Smooth muscle cell of the brain vasculature (primary cell): Measurements from ENCODE around the gene CEACAM1.
"Not testable (repeated sequence)": the region's sequence is repeated elsewhere in the genome, so short reads cannot be mapped to it uniquely, and the experiment has no call there.

Source experiments
- DNase-seq: peaks from one replicate; pipeline ENCODE4 v3.0.0-alpha.2; 2012; ENCODE audit warnings: low read depth, low spot score

CEACAM1 gene

DNA sequence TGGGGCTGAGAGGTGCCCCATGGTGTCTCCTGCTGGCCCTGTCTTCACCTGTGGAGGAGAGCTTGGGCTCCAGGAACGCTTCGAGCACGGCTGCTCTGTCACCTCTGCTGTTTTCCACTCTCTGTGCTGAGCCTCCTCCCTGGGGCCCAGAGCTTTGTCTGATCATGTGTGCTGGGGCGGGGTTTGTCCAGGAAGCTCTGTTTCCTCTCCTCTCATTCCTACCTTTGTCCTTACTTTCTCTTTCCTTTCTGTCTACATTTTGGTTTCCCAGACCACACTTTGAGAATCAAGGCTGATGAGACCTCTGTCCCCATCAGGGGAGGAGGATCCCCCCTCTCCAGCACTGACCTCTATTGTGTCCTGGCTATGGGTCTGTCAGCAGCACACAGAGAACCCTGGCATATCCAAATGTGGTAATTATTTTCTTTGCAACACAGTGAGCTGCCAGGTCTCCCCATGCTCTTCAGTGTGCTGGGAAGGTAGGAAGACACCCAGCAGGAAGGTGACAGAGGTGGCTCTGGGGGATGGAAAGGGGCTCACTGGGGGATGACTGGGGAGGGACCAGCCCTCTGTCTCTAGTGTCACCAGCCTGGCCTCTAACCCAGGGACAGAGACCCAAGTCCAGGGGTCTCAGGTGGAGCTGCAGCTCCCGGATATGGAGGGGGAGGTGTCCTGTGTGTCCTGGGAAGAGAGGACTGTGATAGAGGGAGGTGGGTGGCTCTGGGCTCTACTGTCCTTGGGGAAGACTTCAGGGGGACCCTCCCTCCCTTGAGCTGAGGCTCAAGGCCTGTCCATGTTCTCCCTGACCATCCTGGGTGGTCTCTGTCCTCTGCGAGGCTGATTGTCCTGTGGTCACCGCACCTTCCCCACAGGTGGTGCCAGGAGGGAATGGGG is at the start of gene CEACAM1:
CEACAM1 (minus strand) TSS at position 128 of the 894 bp plus-strand sequence; CDS start at position 21, 107 bp downstream.
- no peak for DNase-seq

DNA sequence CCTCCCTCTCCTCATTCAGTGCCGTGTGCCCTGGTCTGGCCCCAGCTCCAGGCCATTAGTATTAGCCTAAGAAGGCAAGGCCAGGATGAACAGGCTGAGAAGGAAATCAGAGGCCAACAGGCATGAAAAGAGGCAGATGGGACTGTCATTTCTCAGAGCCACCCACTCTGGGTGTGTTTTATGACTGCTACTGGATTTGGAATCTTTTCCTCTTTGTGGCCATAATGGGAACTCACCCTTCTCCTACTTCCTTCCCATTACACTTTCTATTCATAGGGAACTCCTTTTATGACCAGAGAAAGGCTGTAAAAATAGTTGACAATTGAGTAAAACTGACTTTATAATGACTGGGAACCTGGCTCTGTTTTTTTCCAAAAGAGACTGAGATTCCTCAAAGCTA is 48.7 kb upstream of the CEACAM1 start:
- no peak for DNase-seq

DNA sequence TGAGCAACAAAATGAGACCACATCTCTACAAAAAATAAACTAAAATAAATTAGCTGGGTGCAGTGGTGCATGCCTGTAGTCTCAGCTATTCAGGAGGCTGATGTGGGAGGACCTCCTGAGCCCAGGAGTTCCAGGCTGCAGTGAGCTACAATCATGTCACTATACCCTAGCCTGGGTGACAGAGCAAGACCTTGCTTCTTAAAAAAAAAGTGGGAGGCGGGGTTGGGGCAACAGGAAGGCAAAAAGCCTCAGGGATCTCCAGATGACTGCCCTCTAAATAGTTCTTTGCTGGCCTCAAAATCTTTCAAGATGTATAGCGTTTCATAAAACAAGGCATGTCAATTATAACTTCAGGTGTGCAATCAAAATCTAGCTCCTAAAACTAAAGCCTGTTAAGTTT is 48.0 kb upstream of the CEACAM1 start:
- DNase-seq: no peak

DNA sequence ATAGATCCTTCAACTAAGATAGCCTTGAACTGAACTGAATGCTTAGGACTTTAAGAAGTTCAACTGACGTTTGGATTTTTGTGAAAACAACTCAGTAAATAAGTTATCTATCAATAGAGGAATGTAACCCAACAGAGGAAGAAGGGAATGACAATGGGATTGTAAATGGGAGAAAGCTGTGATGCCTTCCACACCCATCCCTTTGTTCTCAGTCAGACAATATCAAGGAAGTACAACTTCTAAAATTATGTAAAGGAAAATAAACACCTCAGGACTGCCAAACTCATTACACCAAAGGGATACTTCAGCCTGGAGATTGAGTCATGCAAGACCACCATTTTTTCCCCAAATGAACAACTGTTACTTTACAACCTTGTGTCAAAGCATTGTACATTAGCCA is 45.4 kb upstream of the CEACAM1 start:
- no peak for DNase-seq

DNA sequence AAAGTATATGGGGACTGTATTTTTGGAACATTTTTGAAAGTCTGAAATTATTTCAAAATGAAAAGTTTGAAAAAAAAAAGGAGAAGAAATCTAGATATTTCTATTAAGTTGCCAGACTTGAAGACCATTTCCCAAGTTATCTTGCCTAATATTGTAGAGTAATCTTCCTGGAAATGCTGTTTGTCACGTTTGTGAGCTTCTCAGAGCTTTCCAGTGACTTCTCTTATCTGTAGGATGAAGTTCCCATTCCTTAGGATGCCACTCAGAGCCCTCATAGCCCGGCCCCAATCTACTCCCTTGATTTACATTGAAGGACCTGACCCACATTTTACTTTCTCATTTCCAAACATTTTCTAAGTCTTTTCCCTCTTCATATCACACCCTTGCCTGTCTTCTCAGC is 42.8 kb upstream of the CEACAM1 start:
- no peak for DNase-seq

DNA sequence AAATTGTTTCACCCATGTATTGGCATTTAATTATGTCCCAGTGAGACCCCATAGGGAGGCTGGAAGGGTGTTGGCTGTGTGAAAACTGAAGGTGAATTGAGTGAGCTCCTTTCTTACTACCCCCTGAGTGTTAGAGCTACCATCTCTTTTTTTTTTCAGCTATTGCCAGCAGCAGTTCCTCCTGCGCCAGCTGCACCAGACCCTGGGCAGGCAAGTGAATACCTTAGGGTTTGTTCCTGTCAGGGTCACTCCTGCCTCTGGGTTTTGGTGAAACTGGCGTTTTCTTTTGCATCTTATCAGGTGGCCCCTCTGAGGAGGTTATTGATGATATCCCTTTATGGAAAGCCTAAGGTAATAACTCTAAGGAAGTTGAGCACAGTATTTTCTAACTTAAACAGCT is 40.9 kb upstream of the CEACAM1 start:
- no peak for DNase-seq

DNA sequence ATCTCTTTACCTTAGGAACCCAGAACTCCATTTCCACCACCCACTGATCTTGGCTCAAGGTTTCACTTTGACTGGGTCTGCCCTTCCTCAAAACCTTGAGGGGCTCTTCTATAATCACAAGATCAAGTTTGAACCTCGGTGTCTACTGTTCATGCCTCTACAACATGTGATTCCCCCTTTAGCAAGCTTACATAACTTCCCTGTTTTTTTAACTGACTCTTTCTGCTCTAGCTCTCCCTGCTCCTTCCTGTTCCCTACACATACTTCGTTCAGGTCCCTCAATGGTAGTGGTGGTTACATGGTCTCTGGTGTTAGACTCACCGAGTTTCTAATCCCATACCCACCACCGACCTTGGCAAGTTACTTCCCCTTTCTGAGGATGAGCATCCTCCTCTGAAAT is 39.7 kb upstream of the CEACAM1 start:
- no peak for DNase-seq

DNA sequence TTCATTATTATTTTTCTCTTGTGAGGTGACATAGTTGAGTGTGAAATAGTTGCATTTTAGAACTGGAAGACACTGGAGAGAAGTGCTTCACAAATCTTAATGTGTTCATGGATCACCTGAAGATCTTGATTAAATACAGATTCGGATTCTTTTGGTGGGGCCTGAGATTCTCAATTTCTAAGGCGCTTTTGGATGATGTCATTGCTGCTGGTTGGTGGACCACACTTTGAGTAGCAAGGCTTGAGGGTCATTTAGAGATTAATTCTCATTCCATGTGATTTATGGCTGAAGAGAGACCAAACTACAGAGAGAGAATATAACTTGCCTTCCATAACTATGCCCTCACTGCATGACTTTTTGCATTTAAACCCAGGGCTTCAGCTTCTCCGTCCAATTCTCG is 39.3 kb upstream of the CEACAM1 start:
- no peak for DNase-seq

DNA sequence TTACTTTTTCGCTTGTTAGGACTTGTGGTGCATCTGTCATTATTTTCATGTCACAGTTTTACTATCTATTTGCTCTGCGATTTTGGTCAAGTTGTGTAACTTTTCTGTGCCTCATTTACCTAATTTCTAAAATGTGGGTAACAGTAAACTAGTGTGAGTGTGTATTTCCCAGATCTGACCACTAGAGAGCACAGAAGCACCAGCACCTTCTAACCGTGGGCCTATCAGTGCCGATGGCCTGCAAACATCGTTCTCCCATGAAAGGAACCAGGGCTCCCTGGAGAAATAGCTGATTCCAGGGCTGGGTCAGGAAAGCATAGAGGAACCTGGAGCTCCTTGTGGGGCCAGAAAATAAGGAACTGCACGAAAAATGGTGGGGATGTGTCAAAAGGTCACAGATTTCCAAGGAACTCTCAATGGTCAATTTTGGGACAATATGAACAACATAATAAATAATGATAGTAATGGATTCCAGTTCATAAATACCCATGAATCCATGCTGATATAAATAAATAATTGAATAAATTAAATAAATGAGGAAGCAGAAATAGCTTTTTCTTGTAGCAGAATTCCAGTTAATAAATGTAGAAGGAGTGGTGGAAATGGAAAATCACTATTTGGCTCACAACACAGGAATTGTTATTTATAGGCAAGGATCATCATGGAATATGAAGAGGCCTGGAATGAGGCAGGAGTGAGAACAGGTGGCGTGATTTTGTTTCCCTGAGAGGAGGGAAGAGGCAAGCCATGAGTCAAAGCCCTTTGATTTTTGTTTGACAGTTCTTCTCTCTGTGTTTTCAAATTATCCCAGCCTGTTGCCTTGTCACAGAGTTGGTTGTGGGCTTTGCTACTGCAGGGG is 35.3 kb upstream of the CEACAM1 start:
- DNase-seq: no peak

DNA sequence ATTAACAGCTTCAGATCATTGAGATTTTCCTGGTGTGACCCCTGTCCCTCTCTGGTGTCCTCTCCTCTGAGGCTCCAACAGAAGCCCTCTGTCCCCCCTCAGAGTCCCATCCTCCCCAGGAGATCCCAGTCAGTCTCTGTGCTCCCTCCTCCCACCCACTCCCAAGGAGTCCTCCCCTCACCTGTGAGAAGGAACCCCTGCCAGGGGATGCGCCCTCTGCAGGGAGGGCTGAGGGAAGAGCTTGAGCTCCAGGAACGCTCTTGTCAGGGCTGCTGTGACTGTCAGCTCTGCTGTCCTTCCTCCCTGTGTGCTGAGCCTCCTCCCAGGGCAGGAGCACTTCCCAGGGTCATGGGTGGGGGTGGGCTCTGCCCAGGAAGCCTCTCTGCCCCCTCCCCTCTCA is 33.2 kb upstream of the CEACAM1 start:
- DNase-seq: no peak

DNA sequence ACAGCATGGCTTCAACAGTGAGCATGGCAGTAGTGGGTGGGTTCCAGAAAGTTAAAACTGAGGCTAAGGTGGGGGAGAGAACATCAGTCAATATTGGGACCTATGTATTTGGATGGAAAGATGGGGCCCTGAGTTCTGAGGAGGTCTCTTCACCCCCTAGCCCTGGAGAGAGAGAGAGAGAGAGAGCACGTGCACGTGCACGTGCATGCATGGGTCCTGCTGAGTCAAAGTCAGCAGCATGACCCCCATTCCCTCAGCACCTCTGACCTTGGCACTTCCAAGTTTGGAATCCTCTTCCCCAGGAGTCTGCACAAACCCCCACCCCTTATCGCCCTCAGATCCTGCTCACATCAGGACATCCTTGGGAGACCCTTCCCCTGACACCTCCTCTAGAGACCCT is 32.5 kb upstream of the CEACAM1 start:
- DNase-seq: no peak

DNA sequence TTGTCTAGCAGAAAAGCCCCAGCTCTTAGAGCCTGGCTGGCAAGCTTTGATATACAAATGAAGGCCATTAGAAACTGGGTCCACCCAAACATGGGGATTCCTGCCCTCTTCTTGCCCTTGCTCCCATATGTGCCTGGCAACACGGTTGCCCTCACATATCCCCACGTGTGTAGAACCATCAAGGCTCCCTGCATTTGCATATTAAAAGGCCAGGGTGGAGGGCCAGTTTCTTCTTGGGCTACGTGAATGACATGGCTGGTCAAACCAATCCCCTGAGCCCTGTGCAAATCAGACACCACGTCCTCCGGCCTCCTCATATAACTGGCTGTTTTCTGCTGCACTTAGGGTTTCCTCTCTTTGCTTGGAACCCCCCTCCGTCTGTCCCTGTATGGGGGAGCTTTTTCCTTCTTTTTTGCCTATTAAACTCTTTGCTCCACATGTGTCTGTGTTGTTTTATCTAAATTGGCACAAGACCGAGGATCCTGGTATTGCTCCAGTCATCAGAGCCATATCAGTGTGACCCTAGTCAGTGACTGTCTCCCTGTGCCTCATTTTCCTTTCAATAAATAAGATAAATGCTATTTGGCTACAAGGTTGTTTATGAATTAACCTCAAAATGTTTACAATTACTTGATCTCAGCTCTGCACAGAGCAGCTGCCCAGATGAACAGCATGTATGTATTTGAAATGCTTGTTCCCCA is 30.3 kb upstream of the CEACAM1 start:
- no peak for DNase-seq

DNA sequence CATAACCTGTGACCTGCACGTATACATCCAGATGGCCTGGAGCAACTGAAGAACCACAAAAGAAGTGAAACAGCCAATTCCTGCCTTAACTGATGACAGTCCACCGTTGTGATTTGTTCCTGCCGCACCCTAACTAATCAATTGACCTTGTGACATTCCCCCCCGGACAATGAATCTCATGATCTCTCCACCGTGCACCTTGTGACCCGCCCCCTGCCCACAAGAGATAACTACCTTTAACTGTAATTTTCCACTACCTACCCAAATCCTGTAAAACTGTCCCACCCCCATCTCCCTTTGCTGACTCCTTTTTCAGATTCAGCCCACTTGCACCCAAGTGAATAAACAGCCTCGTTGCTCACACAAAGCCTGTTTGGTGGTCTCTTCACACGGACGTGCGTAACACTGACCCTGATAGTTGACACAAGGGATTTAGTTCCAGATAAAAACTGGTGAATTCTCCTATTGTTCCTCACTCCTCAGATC is 29.1 kb upstream of the CEACAM1 start:
- not testable (repeated sequence) for DNase-seq

DNA sequence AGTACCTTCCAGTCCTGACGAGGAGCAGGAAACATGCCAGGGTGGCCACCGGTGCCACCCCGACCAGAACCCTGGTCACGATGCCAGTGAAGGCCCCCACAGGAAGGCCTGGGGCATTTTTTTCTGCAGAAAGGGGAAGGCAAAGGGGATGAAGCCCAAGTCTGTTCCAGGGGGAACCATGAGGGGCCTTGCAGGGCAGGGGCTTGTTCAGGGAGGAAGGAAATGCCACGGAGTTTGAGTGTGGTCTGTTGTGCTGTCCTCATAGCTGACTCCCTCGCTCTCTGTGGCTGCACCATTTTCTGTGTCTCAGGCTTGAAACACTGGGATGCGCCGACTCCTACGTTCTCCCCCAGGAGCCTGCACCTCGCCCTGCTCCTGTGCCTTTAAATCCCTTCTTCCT is 27.5 kb upstream of the CEACAM1 start:
- no peak for DNase-seq

DNA sequence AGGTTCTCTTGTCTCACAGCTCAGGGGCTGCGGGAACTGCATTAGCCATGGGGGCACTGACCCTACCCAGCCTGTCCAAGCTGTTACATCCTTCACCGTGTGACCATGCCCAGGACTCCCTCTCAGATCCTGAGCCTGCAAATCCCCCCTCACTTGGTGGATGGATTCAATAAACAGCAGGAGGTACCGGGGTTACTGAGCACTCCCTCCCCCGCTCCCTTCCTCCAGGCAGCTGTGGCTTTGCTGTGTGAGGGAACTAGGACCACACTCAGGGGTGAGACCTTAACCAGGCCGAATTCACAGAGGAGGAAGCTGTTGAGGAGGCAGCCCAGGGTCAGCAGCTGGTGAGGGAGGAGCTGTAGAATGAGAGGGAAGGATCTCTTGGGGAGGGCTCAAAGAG is 27.0 kb upstream of the CEACAM1 start:
- no peak for DNase-seq

DNA sequence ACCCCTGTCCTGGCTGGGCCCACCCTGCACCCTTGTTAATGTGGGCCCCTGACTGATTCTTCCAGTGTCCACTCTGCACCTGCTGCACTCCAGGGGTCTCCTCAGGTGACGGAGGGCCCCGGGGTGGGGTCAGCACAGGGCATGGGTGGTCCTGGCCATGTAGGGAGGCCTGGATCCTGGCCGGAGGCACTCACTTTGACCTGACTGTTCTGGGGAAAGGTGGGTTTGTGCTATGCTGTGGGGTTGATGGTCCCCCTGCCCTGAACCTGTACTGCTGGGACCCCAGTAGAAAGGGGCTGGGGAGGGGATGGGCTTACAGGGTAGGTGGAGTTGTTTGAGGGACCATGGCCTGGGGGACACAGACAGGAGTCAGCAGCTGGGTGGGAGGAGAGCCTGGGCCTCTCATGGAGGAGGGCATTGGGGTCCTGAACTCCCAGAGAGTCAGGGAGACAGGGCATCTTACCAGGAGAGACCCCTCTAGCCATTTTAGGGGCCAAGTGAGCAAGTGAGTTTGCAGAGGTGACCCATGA is 25.8 kb upstream of the CEACAM1 start:
- DNase-seq: no peak

DNA sequence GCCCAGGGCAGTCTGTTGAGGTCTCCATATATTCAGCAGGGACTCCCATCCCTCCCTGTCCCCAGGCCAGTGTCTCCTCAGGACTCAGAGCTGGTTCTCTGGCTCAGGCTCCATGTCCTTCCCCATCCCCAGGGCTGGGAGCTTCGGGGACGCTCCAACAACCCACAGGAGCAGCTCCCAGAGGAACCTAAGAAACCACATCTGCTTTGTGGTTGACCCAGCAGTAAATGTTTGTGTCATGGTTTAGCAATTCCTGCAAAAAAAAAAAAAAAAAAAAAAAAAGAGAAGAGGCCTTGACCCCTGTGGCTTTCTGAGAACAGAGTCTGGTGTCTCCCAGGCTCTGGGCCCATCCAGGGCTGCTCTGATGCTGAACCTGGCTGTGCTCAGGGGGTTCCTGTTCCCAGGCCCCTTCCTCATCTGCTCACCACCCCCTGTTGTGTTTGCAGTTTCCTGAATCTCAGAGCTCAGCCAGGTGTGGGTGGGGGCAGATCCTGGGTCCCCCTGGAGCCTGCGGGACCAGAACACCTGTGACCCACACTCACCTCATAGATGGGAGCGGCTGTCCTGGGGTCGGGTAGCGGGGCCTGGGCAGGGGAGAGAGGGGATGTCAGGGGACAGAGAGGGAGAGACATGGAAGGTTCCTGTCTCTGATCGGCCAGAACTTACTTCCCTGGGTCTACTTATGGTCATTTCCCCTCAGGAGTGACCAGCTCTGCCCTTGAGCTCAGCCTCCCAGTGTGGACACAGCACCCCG is 25.2 kb upstream of the CEACAM1 start:
- no peak for DNase-seq

DNA sequence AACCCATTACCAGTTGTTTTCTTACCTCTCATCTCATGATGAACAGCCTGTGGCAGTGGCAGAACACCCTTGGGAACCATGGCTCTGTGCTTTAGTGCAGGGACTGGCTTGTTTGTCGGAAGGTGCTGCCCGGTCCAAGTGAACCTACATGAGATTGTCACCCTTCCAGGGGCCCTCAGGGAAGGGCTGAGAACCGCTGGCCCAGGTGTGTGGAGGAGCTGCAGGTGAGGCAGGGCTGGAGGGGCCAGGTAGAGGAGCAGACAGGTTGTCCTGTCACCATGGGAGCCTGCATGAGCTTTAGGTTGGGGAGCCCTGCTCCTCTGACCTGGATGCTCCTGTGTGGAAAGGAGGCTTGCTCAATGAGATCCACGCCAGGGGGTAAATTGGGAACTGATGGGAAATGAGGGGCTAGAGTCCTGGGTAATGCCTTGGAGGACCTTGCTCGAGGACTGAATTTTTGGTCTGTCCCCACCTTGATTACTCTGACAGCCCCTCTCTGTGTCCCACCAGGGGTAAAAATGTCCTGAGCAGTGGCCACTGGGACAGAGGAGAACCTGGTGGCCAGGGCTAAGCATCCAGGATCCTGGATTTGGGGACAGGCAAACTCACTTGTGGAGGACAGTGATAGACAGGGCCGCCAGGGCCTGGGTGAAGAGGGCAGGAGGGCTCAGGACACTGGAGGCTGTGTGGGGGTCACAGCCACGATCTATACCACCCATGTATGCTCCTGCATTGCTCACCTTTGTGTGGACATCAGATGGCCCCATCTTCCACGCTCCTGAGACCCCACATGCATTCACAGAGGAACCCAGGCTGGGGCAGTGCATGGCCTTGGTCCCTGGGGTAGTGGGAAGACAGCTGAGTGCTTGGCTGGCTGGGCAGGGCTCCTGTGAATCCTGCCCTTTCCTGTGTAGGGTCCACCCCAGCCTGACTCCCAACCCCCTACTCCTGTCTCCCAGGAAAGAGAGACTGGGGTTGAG is 24.1 kb upstream of the CEACAM1 start:
- no peak for DNase-seq

DNA sequence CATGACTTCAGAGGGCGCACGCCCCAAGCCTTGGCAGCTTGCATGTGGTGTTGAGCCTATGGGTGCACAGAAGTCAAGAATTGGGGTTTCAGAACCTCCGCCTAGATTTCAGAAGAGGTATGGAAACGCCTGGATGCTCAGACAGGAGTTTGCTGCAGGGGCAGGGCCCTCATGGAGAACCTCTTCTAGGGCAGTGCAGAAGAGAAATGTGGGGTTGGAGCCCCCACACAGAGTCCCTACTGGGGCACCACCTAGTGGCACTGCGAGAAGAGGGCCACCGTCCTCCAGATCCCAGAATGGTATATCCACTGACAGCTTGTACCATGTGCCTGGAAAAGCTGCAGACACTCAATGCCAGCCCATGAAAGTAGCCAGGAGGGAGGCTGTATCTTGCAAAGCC is 22.2 kb upstream of the CEACAM1 start:
- DNase-seq: not testable (repeated sequence)

DNA sequence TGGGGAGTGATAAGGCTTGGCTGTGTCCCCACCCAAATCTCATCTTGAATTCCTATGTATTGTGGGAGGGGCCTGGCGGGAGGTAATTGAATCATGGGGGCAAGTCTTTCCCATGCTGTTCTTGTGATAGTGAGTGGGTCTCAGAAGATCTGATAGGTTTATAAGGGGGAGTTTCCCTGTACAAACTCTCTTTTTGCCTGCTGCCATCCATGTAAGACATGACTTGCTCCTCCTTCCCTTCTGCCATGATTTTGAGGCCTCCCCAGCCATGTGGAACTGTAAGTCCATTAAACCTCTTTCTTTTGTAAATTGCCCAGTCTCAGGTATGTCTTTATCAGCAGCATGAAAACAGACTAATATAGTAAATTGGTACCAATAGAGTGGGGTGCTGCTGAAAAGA is 20.8 kb upstream of the CEACAM1 start:
- DNase-seq: not testable (repeated sequence)
